ENCODE measurements around the gene ANKRD33B. TPM values are rescaled to one million over a fixed set of nuclear protein-coding genes. Genes with fewer than 3 reads are reported as not detected.

The ANKRD33B gene
- total RNA-seq, 4 donors from 2014 or later, result 4.4 to 17.2 (median 5.9) TPM

- 38 to 100% methylated on average over 1 of the region's 1 CpG for WGBS, 2 donors (ENCODE audit: low coverage in 1 of 2)
- Histone ChIP-seq H3K9me3 (no peaks in the 10 kb centered on the region), H3K4me3 (no peak overlapping the region), H3K27ac (no peak overlapping the region), H3K36me3 (no peaks in the 10 kb centered on the region), H3K27me3 (no peaks in the 10 kb centered on the region), H3K4me1 (peaks cover 0 to 28% (median 12%) of the 10 kb centered on the region in 3 donors)
- ATAC-seq, result no peak
- TF ChIP-seq CTCF (IDR thresholded peaks at IDR 0.05), result no peak
Measured at GRCh38 chr5:10599113-10599512, 35.2 kb downstream of the ANKRD33B start.

GRCh38 chr5:10599862-10600284 is 36.0 kb downstream of the ANKRD33B start:
- ATAC-seq, result no peak
- H3K9me3 ChIP-seq, result no peaks in the 10 kb centered on the region
- no peak overlapping the region for H3K4me3 ChIP-seq
- H3K27me3 ChIP-seq, result no peaks in the 10 kb centered on the region
- TF ChIP-seq EP300 (IDR thresholded peaks at IDR 0.05) (no peak), POLR2AphosphoS5 (IDR thresholded peaks at IDR 0.05) (no peak), CTCF (IDR thresholded peaks at IDR 0.05) (no peak), POLR2A (IDR thresholded peaks at IDR 0.05) (no peak)
- H3K4me1 ChIP-seq, result peaks cover 0 to 28% (median 11%) of the 10 kb centered on the region in 3 donors
- H3K36me3 ChIP-seq, result no peaks in the 10 kb centered on the region
- no peak overlapping the region for H3K27ac ChIP-seq

GRCh38 chr5:10600626-10601245 is 36.9 kb downstream of the ANKRD33B start:
- Histone ChIP-seq H3K4me3 (no peak overlapping the region), H3K4me1 (peaks cover 0 to 28% (median 7%) of the 10 kb centered on the region in 3 donors), H3K27me3 (no peaks in the 10 kb centered on the region), H3K36me3 (no peaks in the 10 kb centered on the region), H3K9me3 (no peaks in the 10 kb centered on the region), H3K27ac (peak overlapping the region in 3 of 4 donors; percentile 2 to 73 (median 62))
- TF ChIP-seq CTCF (IDR thresholded peaks at IDR 0.05) (no peak), POLR2AphosphoS5 (IDR thresholded peaks at IDR 0.05) (no peak), POLR2A (IDR thresholded peaks at IDR 0.05) (no peak), EP300 (IDR thresholded peaks at IDR 0.05) (no peak)
- WGBS, 2 donors (ENCODE audit: low coverage in 1 of 2), result 85 to 95% methylated on average over 5 of the region's 5 CpGs
- ATAC-seq, result no peak

- peak overlapping the region in 3 of 4 donors; percentile 62 to 76 (median 73) for H3K27ac ChIP-seq
- H3K4me3 ChIP-seq, result no peak overlapping the region
- peaks cover 0 to 22% (median 7%) of the 10 kb centered on the region in 3 donors for H3K4me1 ChIP-seq
- H3K9me3 ChIP-seq, result no peaks in the 10 kb centered on the region
- no peaks in the 10 kb centered on the region for H3K36me3 ChIP-seq
- WGBS, 2 donors (ENCODE audit: low coverage in 1 of 2), result 9 to 21% methylated on average over 5 to 14 of the region's 19 CpGs
- TF ChIP-seq CTCF (IDR thresholded peaks at IDR 0.05), result no peak
- TF ChIP-seq POLR2AphosphoS5 (IDR thresholded peaks at IDR 0.05), result peak; percentile 97
- ATAC-seq, result peak; percentile 90
- H3K27me3 ChIP-seq, result no peaks in the 10 kb centered on the region
Measured at GRCh38 chr5:10601246-10602030, 37.6 kb downstream of the ANKRD33B start.
